Glutamatergic neuron (in vitro differentiated cells): ENCODE data around the gene SDF4. TPM values are rescaled to one million over a fixed set of nuclear protein-coding genes. Genes with fewer than 3 reads are reported as not detected.

Source experiments
- DNase-seq: peaks from one replicate; pipeline ENCODE4 v3.0.0; 2022
- H3K27ac Mint-ChIP-seq: one replicate; pipeline ENCODE4 v1.8.0; 2020; ENCODE audit warnings: mild to moderate bottlenecking, mixed read lengths, inconsistent platforms; ENCODE audit not compliant: unreplicated experiment
- H3K27me3 Mint-ChIP-seq: one replicate; pipeline ENCODE4 v1.8.0; 2020; ENCODE audit warnings: mild to moderate bottlenecking, moderate library complexity, mixed read lengths, inconsistent platforms; ENCODE audit not compliant: unreplicated experiment
- H3K36me3 Mint-ChIP-seq: one replicate; pipeline ENCODE4 v1.8.0; 2020; ENCODE audit warnings: mild to moderate bottlenecking, mixed read lengths, inconsistent platforms; ENCODE audit not compliant: unreplicated experiment
- H3K4me1 Mint-ChIP-seq: one replicate; pipeline ENCODE4 v1.8.0; 2020; ENCODE audit warnings: mild to moderate bottlenecking, low read depth, mixed read lengths, inconsistent platforms; ENCODE audit not compliant: unreplicated experiment
- H3K4me3 Mint-ChIP-seq: one replicate; pipeline ENCODE4 v1.8.0; 2020; ENCODE audit warnings: mild to moderate bottlenecking, mixed read lengths, inconsistent platforms; ENCODE audit not compliant: unreplicated experiment
- H3K9me3 Mint-ChIP-seq: one replicate; pipeline ENCODE4 v1.8.0; 2020; ENCODE audit warnings: mild to moderate bottlenecking, moderate library complexity, mixed read lengths, inconsistent platforms; ENCODE audit not compliant: unreplicated experiment
- CTCF ChIP-seq: fragments of 200-600 bp; sonication (generic); IDR thresholded peaks from one replicate; pipeline ENCODE4 v1.5.0; 2021; ENCODE audit not compliant: partially characterized antibody, unreplicated experiment
- total RNA-seq: library from RNA; stranded (reverse); fragmentation: NEBNext Ultra II Directional; extraction: Animal tissue kit (Norgen Biotek cat#: 25700); gene quantifications from one replicate; pipeline ENCODE4 v1.2.1, GENCODE V29; 2021; ENCODE audit not compliant: unreplicated experiment

The SDF4 gene
- total RNA-seq, 1 donor from 2014 or later, result 89.2 TPM

DNA sequence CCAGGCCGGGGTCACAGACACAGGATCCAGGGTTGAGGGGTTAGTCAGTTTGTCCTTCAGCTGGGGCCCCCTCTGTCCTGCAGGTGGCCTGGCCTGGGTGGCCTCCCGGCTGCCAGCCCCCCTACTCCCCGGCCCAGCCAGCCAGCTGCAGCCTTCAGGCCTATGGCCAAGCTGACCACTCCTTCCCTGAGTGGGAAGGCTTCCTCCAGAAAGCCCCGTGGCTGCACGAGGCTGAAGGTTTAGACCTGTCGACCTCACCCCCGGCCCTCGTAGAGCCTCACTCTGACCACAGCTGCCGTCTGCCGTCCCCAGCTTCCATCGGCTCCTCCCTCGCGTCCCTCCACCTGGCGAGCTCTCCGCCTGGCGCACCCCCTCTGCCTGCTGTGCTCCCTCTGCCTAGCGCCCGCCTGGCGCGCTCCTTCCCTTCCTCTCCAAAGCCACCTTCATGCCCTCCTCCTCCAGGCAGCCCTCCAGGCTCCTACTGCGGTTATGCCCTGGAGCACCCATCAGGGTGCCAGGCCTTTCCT, 48.5 kb downstream of the SDF4 start:
- DNase-seq, result no peak
- peaks cover 5% of the 10 kb centered on the region for H3K27me3 Mint-ChIP-seq
- H3K4me3 Mint-ChIP-seq, result no peak overlapping the region
- peaks cover 4% of the 10 kb centered on the region for H3K9me3 Mint-ChIP-seq
- H3K36me3 Mint-ChIP-seq, result no peaks in the 10 kb centered on the region
- no peaks in the 10 kb centered on the region for H3K4me1 Mint-ChIP-seq
- H3K27ac Mint-ChIP-seq, result no peak overlapping the region
- TF ChIP-seq CTCF, result no peak

DNA sequence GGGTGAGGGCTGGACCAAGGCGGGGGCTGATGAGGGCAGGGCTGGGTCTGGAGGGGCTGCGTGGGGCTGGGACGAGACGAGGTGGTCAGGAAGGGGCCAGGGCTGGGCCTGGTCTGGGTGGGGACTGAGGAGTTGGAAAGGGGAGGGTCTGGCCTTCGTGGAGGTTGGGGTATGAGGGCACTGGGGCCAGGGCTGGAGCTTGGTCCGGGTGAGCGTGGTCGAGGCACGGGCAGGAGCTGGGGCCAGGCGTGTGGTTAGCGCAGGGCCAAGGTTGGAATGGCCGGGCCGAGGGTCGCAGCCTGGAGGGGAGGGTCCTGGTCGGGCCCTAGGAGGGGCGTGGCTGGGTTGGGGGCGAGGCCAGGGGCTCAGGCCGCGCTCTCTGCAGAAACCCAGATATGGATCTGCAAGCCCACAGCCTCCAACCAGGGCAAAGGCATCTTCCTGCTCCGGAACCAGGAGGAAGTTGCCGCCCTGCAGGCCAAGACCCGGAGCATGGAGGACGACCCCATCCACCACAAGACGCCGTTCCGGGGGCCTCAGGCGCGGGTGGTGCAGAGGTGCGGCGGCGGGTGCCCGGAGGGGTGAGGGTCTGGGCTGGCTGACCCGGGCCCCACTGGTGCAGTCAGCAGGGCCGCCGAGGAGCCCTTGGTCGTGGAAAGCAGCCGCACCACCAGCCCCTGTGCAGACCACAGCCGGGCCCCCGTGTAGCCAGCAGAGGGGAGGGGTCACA, 49.1 kb downstream of the SDF4 start:
- peak; percentile 22 for DNase-seq
- Mint-ChIP-seq H3K27me3 (peaks cover 5% of the 10 kb centered on the region), H3K4me1 (no peaks in the 10 kb centered on the region), H3K4me3 (no peak overlapping the region), H3K9me3 (peaks cover 4% of the 10 kb centered on the region), H3K36me3 (no peaks in the 10 kb centered on the region), H3K27ac (no peak overlapping the region)
- no peak for TF ChIP-seq CTCF

- TF ChIP-seq CTCF, result no peak
- Mint-ChIP-seq H3K36me3 (no peaks in the 10 kb centered on the region), H3K27ac (no peak overlapping the region), H3K9me3 (peaks cover 6% of the 10 kb centered on the region), H3K27me3 (peaks cover 10% of the 10 kb centered on the region), H3K4me1 (peaks cover 1% of the 10 kb centered on the region), H3K4me3 (no peak overlapping the region)
- DNase-seq, result no peak
Measured at GRCh38 chr1:1181938-1182410, 49.8 kb downstream of the SDF4 start.

DNA sequence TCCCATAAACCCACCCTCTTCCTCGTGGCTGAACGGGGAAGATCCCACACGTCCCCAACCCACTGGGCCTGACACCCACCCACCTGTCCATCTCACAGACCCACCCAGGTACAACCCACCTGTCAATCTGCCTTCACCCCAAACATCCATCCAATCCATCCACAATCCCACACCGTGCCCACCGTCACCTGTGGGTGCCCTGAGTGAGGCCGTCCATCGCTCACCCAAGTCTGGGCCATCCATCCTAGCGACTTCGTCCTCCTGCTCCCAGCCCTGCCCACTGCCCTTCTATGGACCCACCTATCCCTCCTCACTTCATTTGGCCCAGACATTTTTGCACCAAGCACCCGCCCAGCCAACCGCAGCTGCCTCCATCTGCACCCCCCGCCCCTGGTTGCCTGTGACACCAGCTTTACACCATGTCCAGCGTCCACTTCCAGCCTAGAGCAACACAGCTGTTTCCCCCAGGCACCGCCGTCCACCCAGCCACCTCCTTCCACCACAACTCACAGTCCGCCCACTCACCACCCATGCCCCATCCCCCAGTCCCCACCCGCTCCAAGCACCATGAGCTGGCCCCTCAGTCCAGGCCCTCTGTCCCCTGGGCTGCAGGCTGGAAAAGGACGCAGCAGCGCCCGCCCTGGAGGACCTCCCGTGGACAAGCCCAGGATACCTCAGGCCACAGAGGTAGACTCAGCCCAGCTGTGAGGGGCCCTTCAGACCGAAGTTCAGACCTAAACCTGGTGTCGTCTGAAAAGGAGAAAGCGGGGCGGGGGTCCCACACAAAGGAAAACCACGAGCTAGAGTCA, 50.5 kb downstream of the SDF4 start:
- Mint-ChIP-seq H3K9me3 (peaks cover 9% of the 10 kb centered on the region), H3K27ac (peak overlapping the region; percentile 68), H3K27me3 (peaks cover 12% of the 10 kb centered on the region), H3K4me1 (peaks cover 4% of the 10 kb centered on the region), H3K4me3 (no peak overlapping the region), H3K36me3 (no peaks in the 10 kb centered on the region)
- DNase-seq, result no peak
- no peak for TF ChIP-seq CTCF
